Measurements from ENCODE around the gene ABL1.

The ABL1 gene

DNA sequence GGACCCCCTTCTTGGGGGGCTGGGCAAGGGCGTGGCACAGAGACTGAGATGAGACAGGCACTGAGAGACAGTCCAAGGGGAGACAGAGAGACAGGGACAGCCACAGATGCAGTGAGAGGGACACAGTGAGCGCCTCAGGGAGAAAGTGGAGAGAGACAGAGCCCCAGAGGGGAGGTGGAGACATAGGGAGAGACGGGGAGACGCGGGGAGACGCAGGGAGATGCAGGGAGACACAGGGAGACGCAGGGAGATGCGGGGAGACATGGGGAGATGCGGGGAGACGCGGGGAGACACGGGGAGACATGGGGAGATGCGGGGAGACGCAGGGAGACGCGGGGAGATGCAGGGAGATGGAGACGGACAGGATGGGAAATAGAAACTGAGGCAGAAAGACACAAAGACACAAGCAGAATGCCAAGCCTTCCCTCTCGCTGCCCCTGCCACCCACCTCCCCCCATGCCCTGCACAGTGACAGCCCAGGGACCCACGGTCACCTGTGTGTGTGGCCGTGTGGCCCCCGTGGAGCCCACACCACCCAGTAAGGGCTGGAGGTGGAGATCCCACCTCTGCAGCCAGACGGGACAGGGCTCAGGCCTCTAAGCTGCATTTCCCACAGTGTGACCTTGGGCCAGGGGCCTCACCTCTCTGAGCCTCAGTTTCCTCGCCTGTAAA is 95.2 kb downstream of the ABL1 start:
- no peak overlapping the region for H3K9ac ChIP-seq
- H3K79me2 ChIP-seq, result no peaks in the 10 kb centered on the region
- no peaks in the 10 kb centered on the region for H3K36me3 ChIP-seq (ENCODE audit: control insufficient read depth, insufficient read depth, low read length)
- TF ChIP-seq, protein P1, sequence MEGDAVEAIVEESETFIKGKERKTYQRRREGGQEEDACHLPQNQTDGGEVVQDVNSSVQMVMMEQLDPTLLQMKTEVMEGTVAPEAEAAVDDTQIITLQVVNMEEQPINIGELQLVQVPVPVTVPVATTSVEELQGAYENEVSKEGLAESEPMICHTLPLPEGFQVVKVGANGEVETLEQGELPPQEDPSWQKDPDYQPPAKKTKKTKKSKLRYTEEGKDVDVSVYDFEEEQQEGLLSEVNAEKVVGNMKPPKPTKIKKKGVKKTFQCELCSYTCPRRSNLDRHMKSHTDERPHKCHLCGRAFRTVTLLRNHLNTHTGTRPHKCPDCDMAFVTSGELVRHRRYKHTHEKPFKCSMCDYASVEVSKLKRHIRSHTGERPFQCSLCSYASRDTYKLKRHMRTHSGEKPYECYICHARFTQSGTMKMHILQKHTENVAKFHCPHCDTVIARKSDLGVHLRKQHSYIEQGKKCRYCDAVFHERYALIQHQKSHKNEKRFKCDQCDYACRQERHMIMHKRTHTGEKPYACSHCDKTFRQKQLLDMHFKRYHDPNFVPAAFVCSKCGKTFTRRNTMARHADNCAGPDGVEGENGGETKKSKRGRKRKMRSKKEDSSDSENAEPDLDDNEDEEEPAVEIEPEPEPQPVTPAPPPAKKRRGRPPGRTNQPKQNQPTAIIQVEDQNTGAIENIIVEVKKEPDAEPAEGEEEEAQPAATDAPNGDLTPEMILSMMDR (IDR thresholded peaks at IDR 0.05), result no peak
- no peaks in the 10 kb centered on the region for H3K27me3 ChIP-seq (ENCODE audit: control insufficient read depth, insufficient read depth, low read length)
- peak overlapping the region; percentile 71 for H3K27ac ChIP-seq
- H3K4me1 ChIP-seq, result peaks cover 16% of the 10 kb centered on the region
- no peak overlapping the region for H3K4me3 ChIP-seq (ENCODE audit: low read depth, low read length)
- H3K4me2 ChIP-seq (ENCODE audit: low read length), result no peak overlapping the region
- peak overlapping the region; percentile 60 for H2AFZ ChIP-seq
- no peaks in the 10 kb centered on the region for H3K9me3 ChIP-seq (ENCODE audit: control insufficient read depth, low read length)

- Histone ChIP-seq H3K27me3 (ENCODE audit: control insufficient read depth, insufficient read depth, low read length) (no peaks in the 10 kb centered on the region), H3K27ac (no peak overlapping the region), H3K79me2 (no peaks in the 10 kb centered on the region), H3K9ac (no peak overlapping the region), H3K36me3 (ENCODE audit: control insufficient read depth, insufficient read depth, low read length) (no peaks in the 10 kb centered on the region), H3K9me3 (ENCODE audit: control insufficient read depth, low read length) (no peaks in the 10 kb centered on the region), H2AFZ (no peak overlapping the region), H3K4me3 (ENCODE audit: low read depth, low read length) (no peak overlapping the region), H3K4me2 (ENCODE audit: low read length) (no peak overlapping the region), H3K4me1 (peaks cover 16% of the 10 kb centered on the region)
- TF ChIP-seq, protein P1 (IDR thresholded peaks at IDR 0.05), result no peak
Measured at GRCh38 chr9:130930804-130931349, 95.8 kb downstream of the ABL1 start.

GRCh38 chr9:130931508-130932254 is 96.6 kb downstream of the ABL1 start:
- Histone ChIP-seq H3K27me3 (ENCODE audit: control insufficient read depth, insufficient read depth, low read length) (no peaks in the 10 kb centered on the region), H3K36me3 (ENCODE audit: control insufficient read depth, insufficient read depth, low read length) (no peaks in the 10 kb centered on the region), H3K79me2 (no peaks in the 10 kb centered on the region), H3K9ac (no peak overlapping the region), H2AFZ (no peak overlapping the region), H3K4me3 (ENCODE audit: low read depth, low read length) (no peak overlapping the region), H3K4me1 (peaks cover 16% of the 10 kb centered on the region), H3K9me3 (ENCODE audit: control insufficient read depth, low read length) (no peaks in the 10 kb centered on the region), H3K27ac (no peak overlapping the region), H3K4me2 (ENCODE audit: low read length) (no peak overlapping the region)
- TF ChIP-seq, protein P1 (IDR thresholded peaks at IDR 0.05), result no peak

DNA sequence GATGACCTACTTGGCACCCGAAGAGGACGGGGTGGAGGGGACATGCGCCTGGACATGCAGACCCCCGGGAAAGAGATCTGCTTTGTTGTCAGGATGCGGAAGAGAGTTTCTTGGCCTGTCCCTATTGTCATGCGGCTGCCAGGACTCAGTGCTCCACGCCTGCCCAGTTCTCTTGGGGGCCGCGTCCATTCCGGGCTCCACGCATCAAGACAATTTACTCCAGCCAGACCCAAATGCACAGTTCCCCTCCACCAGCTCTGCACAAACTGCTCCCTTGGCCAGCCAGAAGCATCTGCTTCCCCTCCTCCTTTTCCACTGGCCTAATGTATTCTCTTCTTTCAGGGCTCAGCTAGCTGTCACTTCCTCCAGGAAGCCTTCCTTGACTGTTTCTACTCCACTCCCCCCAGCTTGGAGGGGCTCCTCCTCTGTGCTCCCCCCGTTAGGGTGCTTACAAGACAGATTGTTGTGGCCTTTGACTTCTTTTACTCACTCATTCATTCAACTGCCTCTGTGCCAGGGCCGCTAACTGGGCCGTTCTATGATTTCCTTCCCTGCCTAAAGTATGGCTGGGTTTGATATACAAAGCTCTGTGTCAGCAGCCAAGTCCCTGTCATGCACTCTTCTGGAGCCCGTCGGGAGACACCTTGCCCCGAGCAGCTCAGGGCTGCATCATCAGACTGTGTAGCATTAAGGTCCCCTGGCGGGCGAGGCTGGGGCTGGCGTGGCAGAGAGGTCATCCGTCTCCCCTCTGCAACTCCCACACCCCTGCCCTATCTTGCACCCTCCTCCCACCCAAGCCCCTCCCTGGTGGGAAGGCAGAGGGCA is 97.4 kb downstream of the ABL1 start:
- H2AFZ ChIP-seq, result no peak overlapping the region
- H3K4me1 ChIP-seq, result peaks cover 14% of the 10 kb centered on the region
- no peaks in the 10 kb centered on the region for H3K27me3 ChIP-seq (ENCODE audit: control insufficient read depth, insufficient read depth, low read length)
- H3K4me3 ChIP-seq (ENCODE audit: low read depth, low read length), result no peak overlapping the region
- H3K79me2 ChIP-seq, result no peaks in the 10 kb centered on the region
- H3K27ac ChIP-seq, result no peak overlapping the region
- TF ChIP-seq, protein P1 (IDR thresholded peaks at IDR 0.05), result no peak
- no peak overlapping the region for H3K4me2 ChIP-seq (ENCODE audit: low read length)
- no peaks in the 10 kb centered on the region for H3K9me3 ChIP-seq (ENCODE audit: control insufficient read depth, low read length)
- no peak overlapping the region for H3K9ac ChIP-seq
- no peaks in the 10 kb centered on the region for H3K36me3 ChIP-seq (ENCODE audit: control insufficient read depth, insufficient read depth, low read length)
